Superior temporal gyrus (tissue), 1 donor: ENCODE data around the gene POLD4.
"Not testable (repeated sequence)": the region's sequence is repeated elsewhere in the genome, so short reads cannot be mapped to it uniquely, and the experiment has no call there.

Source experiments
- DNase-seq: peaks from one replicate; pipeline ENCODE4 v3.0.0-alpha.2; 2016; ENCODE audit errors: extremely low spot score

The POLD4 gene

DNA sequence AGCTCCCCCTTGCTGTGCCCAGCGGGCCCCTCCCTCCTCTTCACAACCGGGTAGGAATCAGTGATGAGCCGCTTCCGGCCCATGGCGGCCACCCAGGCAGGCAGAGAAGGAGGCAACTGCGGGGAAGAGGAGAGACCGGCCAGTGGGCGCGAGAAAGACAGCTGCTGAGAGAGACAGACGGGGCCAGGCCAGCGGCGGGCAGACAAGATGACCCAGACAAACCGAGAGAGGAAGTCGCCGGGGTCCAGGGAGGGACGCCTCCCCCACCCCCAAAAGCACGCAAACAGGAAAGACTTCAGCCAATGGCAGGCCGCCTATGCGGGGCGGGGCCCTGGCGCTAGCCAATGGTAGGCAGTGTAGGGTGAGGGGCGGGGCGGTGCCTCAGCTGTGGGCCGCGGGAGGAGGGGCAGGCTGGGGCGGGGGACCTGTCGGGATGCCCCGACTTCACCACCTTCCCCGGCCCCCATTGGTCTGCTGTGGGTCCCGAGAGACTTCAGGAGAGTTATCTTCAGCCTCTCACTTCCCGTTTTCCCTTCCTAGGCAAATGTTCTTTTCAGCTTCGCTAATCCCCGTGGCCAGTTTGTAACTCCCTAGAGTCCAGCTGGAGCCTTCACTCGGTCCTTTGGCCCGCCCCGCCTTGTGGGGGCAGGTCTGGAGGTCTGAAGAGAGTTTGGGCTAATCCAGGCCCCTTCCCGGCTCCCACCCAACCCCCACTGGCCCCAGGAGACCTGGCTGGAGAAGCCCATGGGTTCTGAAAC lies at the start of gene POLD4:
TSS of gene POLD4 (minus strand) at position 230 of the 758 bp plus-strand sequence. CDS start at position 83, 147 bp downstream.
- DNase-seq, result peak; percentile 92

DNA sequence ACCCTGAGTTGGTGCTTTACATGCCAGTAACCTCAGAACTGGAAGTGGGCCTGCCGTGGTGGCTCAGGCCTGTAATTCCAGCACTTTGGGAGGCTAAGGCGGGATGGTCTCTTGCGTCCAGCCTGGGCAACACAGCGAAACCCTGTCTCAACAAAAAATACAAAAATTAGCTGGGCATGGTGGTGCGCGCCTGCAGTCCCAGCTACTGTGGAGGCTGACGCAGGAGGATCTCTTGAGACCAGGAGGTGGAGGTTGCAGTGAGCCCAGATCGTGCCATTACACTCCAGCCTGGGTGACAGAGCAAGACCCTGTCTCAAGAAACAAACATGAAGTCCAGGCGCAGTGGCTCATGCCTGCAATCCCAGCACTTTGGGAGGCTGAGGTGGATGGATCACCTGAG lies 49.7 kb upstream of the POLD4 start:
- not testable (repeated sequence) for DNase-seq

DNA sequence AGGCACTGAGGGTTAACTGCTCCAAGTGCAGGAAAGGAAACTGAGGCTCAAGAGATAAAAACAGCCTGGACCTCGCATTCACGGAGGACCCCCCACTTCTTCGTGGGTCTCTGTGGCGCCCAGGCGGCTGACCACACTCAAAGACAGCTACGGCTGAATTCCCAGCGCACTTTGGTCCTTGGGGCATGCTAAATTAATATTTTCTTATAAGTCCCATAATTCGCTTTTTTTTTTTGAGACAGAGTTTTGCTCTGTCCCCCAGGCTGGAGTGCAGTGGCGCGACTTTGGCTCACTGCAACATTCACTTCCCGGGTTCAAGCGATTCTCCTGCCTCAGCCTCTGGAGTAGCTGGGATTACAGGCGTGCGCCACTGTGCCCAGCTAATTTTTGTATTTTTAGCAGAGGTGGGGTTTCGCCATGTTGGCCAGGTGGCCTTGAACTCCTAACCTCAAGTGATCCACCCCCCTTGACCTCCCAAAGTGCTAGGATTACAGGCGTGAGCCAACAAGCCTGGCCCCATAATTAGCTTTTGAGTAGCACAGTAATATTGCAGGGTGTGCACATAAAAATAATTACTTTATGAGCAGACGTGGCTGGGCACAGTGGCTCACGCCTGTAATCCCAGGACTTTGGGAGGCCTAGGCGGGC lies 49.0 kb upstream of the POLD4 start:
- not testable (repeated sequence) for DNase-seq

DNA sequence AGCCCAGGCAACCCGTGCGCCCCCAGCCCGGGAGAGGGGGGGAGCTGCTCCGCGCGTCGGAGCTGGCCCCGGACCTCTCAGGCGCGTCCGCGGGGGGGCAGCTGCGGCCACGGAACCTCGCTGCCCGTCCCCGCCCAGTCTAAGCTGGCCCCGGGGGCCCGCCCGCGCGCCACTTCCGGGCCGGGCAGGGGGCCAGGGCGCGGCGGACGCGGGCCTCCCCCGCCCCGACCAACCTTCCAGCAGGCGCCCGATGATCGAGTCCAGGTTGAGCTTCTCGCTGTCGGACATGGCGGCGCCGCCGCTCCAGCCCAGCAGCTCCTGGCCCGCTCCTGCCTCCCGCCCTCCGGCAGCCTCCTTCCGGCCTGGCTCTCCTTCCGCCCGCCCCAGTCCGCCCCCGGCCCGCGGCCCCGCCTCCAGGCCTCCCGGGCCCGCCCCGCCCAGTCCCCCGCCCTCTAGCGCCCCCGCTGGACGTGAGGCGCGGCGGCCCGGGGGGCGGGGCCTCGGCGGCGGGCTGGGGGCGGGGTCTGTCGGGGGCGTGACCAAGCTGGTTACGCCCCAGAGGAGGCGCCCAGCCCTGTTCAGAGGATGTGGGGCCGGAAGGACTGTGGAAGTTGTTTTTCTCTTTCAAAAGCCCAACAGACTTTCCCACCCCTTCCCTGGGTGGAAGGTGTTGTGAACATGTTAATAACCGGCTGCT lies 48.3 kb upstream of the POLD4 start, which contains the start of gene PPP1CA:
TSS of gene PPP1CA (minus strand) at position 364 of the 697 bp plus-strand sequence. CDS start at position 288, 76 bp downstream.
- peak; percentile 86 for DNase-seq

DNA sequence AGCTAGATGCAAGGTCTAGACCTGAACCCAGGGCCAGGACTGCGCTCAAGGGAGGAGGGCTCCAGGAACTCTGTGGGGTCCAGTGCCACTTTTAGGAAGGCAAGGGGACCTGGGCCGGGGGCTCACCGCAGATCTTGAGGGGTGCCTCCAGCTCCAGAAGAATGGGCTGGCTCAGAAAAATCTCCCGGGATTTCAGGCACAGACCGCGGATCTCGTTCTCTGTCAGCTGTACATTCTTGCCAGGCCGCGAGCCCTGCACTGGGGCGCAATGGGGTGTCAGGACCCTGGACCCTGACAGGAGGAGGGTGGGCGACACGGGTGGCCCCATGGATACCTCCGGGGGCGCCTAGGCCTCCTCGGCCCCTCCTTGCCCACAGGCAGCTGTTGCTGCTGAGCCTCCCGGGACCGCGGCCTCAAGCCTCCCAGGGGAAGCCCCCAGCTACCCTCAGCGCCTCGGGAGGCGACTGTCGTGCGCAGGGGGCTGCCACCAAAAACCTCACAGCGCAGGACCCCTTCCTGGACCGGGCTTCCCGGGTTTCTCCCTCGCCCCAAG lies 47.7 kb upstream of the POLD4 start:
- no peak for DNase-seq

DNA sequence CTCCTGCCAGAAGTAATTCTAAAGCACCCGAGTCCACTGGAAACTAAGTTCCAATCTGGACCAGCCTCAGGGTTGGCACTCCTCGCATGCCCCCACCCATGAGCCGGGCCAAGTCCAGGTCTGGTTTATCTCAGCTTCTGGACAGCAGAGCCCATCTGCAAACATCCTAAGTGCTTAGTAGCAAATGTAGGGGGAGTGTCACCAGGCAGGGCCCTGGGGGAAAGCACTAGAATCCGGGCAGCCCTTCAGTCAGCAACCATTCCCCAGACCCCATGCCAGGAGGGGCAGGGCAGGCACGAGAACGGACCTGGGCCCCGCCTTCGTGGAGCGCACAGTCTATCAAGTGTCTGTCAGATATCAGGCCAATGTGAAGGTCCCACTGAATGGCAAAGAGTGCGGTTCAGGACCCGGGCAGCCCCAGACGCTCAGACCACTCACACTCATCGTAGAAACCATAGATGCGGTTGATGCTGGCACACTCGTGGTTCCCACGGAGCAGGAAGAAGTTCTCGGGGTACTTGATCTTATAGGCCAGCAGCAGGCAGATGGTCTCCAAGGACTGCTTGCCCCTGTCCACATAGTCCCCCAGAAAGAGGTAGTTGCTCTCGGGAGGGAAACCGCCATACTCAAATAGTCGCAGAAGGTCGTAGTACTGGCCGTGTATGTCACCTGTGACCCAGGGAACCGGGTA lies 47.0 kb upstream of the POLD4 start:
- DNase-seq, result no peak

DNA sequence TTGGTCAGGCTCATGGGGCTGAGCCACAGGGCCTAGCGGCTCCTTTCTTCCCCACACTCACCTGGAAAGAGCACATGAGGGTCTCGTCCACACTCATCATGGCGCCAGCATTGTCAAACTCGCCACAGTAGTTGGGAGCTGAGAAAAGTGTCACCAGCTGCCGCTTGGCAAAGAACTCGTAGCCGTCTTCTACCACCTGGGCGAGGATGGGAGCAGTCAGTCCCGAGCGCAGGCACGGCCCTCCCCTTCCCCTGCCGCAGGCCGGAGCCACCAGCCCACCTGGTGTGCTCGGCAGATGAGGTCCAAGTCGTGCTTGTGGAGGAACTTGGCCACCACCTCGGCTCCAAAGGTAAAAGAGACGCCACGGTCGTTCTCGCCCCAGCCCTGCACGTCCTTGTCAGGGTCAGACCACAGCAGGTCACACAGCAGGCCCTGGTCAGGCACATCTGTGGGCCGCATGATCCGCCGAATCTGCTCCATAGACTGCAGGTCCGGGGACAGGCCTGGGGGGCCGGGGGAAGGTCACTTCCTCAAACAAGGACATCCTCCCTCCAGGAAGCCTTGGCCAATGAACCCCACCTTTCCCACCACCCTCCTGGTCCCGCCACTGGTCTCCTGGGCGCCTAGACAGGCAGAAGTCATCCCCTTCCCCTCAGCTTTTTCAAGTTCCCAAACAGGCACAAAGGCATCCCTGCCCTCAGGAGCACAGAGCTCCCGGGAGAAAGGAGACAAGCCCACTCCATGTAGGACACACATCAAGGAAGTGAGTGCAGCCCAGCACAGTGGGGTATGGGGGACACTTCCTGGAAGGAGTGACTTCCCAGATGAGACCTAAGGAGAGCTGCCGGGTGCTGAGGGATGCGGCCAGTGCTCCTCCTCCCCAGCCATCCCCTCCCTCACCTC lies 45.6 kb upstream of the POLD4 start:
- DNase-seq, result no peak

DNA sequence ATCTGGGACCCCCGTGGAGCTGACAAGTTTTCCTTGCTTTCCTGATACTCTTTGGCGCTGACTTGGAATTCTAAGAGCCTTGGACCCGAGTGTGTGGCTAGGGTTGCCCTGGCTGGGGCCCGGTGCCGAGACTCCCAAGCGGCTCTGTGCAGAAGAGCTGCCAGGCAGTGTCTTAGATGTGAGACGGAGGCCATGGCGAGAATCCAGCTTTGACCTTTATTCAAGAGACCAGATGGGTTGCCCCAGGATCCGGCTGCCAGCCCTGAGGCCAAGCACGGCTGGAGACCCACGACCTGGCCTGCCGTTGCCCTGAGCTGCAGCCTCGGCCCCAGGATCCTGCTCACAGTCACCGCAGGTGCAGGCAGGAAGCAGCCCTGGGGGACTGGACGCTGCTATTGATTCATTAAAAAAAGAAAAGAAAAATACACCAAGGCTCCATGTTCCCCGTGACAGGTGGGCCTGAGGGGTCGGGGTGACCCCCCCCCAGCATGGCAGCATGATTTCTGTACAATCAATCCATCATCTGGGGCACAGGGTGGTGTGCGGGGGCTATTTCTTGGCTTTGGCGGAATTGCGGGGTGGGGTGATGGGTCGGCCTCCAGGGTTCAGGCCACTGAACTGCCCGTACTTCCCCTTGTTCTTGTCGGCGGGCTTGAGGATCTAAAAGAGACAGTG lies 44.8 kb upstream of the POLD4 start:
- peak; percentile 6 for DNase-seq

DNA sequence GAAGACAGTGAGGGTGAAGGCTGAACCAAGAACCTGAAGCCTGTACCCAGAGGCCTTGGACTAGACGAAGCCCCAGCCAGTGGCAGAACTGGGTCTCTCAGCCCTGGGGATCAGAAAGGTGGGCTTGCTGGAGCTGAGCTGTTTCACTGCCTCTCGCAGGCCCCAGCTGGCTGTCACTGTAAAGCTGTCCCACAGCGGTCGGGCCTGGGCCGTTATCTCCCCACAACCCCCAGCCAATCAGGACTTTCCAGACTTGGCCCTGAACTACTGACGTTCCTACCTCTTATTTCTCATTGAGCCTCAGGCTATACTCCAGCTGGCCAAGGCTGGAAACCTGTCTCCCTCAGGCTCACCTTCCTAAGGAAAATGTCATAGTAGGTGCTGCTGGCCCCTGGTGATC lies 44.2 kb upstream of the POLD4 start:
- DNase-seq, result no peak

DNA sequence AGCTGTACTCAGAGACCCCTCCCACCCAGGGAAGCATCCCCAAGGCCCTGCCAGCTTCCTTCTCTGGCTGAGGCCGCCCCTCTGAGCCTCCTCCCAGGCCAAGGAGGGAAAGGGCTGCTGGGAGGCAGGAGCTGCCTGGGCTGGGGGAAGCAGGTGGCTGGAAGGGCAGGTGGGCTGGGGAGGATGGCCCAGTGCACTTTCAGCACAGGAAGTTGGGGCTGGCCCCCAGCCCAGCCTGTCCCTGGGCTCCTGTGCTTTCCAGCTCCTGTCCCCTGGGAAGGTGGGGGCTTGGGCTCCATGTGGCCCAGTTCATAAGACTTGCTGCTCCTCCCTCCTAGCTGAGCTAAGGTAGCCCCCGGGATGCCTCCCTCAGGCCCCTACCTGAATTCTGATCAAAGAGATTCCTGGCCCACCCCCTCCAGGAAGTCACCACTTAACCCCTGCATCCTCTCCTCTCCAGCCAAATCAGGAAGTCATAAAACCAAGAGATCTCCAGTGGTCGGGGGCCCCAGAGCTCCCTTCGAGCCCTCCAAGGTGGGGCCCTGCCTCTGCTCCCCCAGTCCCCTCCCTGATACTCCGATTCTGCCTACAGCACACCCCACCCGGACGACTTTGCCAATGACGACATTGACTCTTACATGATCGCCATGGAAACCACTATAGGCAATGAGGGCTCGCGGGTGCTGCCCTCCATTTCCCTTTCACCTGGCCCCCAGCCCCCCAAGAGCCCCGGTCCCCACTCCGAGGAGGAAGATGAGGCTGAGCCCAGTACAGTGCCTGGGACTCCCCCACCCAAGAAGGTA lies 43.4 kb upstream of the POLD4 start:
- DNase-seq, result no peak

DNA sequence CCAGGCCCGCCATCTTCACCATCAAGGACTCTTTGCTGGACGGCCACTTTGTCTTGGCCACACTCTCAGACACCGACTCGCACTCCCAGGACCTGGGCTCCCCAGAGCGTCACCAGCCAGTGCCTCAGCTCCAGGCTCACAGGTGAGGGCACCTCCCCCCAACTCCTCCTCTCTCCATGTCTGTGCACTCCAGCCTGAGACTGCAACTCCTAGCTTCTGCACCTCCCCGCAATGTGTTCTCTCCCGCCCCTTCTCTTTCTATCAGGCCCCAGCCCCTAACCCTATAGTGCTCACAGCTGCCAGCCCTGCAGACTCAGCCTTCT lies 42.9 kb upstream of the POLD4 start:
- DNase-seq, result no peak

DNA sequence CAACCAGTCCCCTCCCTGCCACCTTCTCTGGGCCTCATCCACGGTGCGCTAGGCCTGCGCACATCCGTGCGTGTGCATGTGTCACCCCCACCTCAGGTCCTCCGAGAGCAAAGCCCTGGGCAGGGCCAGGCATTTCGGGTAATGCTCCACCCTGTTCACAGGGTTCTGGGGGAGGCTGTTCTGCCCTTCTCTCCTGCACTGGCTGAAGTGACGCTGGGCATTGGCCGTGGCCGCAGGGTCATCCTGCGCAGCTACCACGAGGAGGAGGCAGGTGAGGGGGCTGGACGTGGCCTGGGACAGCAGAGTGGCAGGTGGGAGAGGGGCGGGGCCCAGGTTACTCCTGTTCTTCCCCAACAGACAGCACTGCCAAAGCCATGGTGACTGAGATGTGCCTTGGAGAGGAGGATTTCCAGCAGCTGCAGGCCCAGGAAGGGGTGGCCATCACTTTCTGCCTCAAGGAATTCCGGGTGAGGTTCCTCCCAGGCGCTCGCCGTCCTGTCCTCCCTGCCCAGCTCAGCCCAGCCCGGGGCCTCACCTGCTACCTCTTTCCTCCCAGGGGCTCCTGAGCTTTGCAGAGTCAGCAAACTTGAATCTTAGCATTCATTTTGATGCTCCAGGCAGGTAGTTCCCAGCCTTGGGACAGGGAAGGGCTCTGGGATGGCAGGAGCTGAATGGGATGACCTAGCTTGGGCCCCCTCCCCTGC lies 42.4 kb upstream of the POLD4 start:
- no peak for DNase-seq

DNA sequence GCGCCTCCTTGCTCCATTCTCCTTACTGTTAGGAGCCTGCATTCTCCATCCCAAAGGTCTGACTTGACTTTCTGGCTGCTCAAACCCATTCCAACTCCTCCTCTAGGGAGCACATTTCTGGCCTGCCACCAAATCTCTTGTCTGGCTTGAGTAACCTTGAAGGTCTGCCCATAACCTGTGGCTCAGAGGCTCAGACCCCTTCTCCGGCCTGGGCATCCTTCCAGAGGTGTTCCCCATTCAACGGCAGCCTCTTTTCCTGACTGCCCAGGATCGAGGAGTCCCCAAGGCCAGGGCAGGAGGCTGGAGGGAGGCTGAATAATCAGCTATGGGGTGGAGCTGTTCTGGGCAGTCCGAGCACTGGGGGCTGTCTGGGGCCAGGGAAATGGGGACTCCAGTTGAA lies 40.6 kb upstream of the POLD4 start:
- no peak for DNase-seq

DNA sequence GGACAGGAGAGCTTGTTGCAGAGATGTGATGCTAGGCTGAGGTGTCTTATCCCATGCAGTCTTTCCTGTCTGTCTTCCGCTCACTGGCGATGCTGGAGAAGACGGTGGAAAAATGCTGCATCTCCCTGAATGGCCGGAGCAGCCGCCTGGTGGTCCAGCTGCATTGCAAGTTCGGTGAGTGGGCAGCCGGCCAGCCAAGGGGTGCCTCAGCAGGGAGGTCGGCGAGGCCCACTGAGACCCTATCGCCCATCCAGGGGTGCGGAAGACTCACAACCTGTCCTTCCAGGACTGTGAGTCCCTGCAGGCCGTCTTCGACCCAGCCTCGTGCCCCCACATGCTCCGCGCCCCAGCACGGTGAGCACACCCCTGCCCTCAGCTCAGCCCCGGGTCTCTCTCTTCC lies 40.1 kb upstream of the POLD4 start:
- DNase-seq, result no peak

DNA sequence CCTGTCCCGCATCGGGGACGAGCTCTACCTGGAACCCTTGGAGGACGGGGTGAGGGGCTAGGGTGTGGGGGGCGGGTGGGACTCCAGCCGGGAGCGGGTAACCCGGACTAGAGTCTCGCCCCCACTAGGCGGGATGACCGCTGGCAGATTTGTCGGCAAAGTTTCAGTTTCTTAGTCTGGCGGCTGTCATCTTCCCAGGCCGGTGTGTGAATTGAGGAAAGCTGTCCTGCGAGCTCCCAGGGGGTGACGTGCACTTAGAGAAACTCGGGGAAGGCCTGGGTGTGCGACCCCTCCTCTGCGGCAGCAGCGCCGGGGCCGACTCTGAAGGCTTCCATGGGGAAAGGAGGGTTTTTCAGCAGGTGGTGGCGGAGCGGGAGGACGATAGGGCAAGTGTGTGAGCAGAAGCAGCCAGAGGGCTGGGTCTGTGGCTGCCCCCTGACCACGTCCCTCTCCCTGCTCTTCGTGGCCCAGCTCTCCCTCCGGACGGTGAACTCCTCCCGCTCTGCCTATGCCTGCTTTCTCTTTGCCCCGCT lies 38.9 kb upstream of the POLD4 start:
- DNase-seq, result no peak

DNA sequence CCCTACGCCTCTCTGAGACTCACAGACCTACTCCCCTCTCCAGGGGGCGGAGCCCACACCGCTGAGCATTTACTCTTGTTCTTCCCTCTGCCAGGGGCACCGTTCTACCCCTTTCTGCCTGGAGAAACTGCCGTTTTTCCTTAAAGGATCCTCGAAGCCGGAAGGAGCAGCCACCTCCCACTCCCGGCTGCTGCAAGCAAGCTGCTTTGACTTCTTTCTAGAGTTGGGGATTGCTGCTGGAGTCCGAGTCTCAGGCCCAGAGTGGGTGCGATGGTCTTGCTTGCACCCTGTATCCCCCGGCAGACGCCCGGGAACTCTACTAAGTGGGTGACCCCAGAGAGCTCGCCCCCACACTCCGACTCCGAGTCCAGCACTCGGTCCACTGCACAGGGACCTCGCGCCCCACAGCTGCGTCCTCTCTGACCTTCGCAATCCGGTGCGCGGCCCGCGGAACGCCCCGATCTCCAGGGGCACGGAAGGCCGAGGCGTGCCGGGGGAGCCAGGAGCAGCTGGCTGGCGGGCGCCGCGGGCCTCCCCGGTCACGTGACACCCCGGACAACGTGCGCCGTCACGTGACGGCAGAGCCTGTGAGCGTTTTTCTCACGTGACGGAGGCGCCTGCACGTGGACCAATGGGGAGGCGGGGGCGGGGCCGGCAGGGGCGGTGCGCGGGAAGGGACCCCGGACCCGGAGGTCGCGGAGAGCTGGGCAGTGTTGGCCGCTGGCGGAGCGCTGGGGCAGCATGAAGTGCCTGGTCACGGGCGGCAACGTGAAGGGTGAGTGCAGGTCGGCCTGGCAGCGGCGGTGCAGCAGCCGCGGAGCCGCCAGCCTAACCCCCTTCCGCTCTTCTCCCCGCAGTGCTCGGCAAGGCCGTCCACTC lies 38.2 kb upstream of the POLD4 start, which contains the start of gene RAD9A:
TSS of gene RAD9A (plus strand) at position 683 of the 879 bp plus-strand sequence. CDS start at position 742, 59 bp downstream.
- DNase-seq, result peak; percentile 94

DNA sequence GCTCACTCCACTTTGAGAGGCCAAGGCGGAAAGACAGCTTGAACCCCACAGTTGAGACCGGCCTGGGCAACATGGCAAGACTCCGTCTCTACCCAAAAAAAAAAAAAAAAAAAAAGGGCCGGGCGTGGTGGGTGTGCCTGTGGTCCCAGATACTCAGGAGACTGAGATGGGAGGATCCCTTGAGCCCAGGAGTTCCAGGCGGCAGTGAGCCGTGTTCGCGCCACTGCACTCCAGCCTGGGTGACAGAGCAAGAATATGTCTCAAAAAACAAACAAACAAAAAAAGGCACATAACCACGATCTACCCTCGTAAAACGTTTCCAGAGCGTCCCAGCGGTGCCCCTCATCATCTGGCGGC lies 37.6 kb upstream of the POLD4 start:
- DNase-seq, result no peak
